GM12878 (cell line): Measurements from ENCODE around the gene DHCR24.

ENCODE experiments used
- CTCF ChIP-seq, 3 experiments: IDR thresholded peaks in 2 of 3; conservative IDR thresholded peaks in 1 of 3; 2 replicates each; pipeline ENCODE4 v1.5.1; 2011; ENCODE audit warnings: low read depth in 3 of 3, low read length in 3 of 3, mild to moderate bottlenecking in 3 of 3, control low read depth in 2 of 3, moderate library complexity in 2 of 3, inconsistent platforms in 1 of 3, mixed read lengths in 1 of 3; ENCODE audit not compliant: control insufficient read depth in 2 of 3, insufficient read depth in 1 of 3; ENCODE audit errors: extremely low read depth in 1 of 3
- POLR2A ChIP-seq: IDR thresholded peaks from 2 replicates; pipeline ENCODE4 v1.6.1; 2011; ENCODE audit warnings: low read depth, mild to moderate bottlenecking, low read length
- PRDM15 ChIP-seq: fragments of 450-650 bp; formaldehyde crosslinking; IDR thresholded peaks from 2 replicates; pipeline ENCODE4 v1.4.0; 2020; ENCODE audit warnings: mild to moderate bottlenecking, moderate library complexity

GRCh38 chr1:54836594-54836993 lies 50.4 kb downstream of the DHCR24 start:
- TF ChIP-seq POLR2A (no peak), CTCF (IDR thresholded peaks at IDR 0.05 in 2 of 3, conservative IDR thresholded peaks at IDR 0.05 in 1 of 3; ENCODE audit: control insufficient read depth in 2 of 3, extremely low read depth in 1 of 3, insufficient read depth in 1 of 3, low read depth in 3 of 3, low read length in 3 of 3) (no peak), PRDM15 (CRISPR knock-in tag) (no peak)
